Measurements from ENCODE around the gene SLC25A42.
A peak's percentile ranks its signal among the peaks of the same experiment; 100 is the strongest.
"Not testable (repeated sequence)": the region's sequence is repeated elsewhere in the genome, so short reads cannot be mapped to it uniquely, and the experiment has no call there.

SLC25A42 gene

GRCh38 chr19:19135713-19136112, 71.9 kb downstream of the SLC25A42 start:
- not testable (repeated sequence) for DNase-seq (ENCODE audit: low read depth in 2 of 2)

- DNase-seq (ENCODE audit: low read depth in 2 of 2): no peak
These were observed 73.8 kb downstream of the SLC25A42 start for GRCh38 chr19:19137556-19138108.

- DNase-seq (ENCODE audit: low read depth in 2 of 2): peak; percentile 92 to 94
These were observed 74.6 kb downstream of the SLC25A42 start, which contains the start of gene TMEM161A for GRCh38 chr19:19138109-19138981. Gene TMEM161A (minus strand): TSS chr19:19138478. CDS start chr19:19138428, 50 bp downstream.

GRCh38 chr19:19139876-19140229, 76.1 kb downstream of the SLC25A42 start:
- DNase-seq (ENCODE audit: low read depth in 2 of 2): no peak

GRCh38 chr19:19140476-19140875, 76.7 kb downstream of the SLC25A42 start:
- DNase-seq (ENCODE audit: low read depth in 2 of 2): no peak

GRCh38 chr19:19142347-19142746, 78.6 kb downstream of the SLC25A42 start:
- DNase-seq (ENCODE audit: low read depth in 2 of 2): no peak

- no peak for DNase-seq (ENCODE audit: low read depth in 2 of 2)
These were observed 81.5 kb downstream of the SLC25A42 start for GRCh38 chr19:19145281-19145680.

- DNase-seq (ENCODE audit: low read depth in 2 of 2): peak; percentile 64 to 66
These were observed 82.2 kb downstream of the SLC25A42 start for GRCh38 chr19:19145684-19146608.

GRCh38 chr19:19146865-19147264, 83.1 kb downstream of the SLC25A42 start:
- DNase-seq (ENCODE audit: low read depth in 2 of 2): no peak

GRCh38 chr19:19147344-19147743, 83.5 kb downstream of the SLC25A42 start:
- DNase-seq (ENCODE audit: low read depth in 2 of 2): no peak

GRCh38 chr19:19148504-19148903, 84.7 kb downstream of the SLC25A42 start:
- DNase-seq (ENCODE audit: low read depth in 2 of 2): not testable (repeated sequence)

- no peak for DNase-seq (ENCODE audit: low read depth in 2 of 2)
These were observed 85.6 kb downstream of the SLC25A42 start for GRCh38 chr19:19149435-19149834.

GRCh38 chr19:19151418-19151817, 87.6 kb downstream of the SLC25A42 start:
- no peak for DNase-seq (ENCODE audit: low read depth in 2 of 2)

- DNase-seq (ENCODE audit: low read depth in 2 of 2): no peak
These were observed 89.0 kb downstream of the SLC25A42 start for GRCh38 chr19:19152668-19153384.

GRCh38 chr19:19154768-19155494, 91.1 kb downstream of the SLC25A42 start:
- DNase-seq (ENCODE audit: low read depth in 2 of 2): no peak

- DNase-seq (ENCODE audit: low read depth in 2 of 2): no peak
These were observed 91.9 kb downstream of the SLC25A42 start for GRCh38 chr19:19155495-19156219.

GRCh38 chr19:19157808-19158207, 94.0 kb downstream of the SLC25A42 start:
- no peak for DNase-seq (ENCODE audit: low read depth in 2 of 2)

GRCh38 chr19:19159534-19159933, 95.7 kb downstream of the SLC25A42 start:
- DNase-seq (ENCODE audit: low read depth in 2 of 2): no peak

- no peak for DNase-seq (ENCODE audit: low read depth in 2 of 2)
These were observed 96.8 kb downstream of the SLC25A42 start for GRCh38 chr19:19160461-19161035.

- no peak for DNase-seq (ENCODE audit: low read depth in 2 of 2)
These were observed 98.7 kb downstream of the SLC25A42 start for GRCh38 chr19:19162495-19162894.
